GM18507 (cell line): ENCODE measurements around the gene PNMA8B.
"Not testable (repeated sequence)": the region's sequence is repeated elsewhere in the genome, so short reads cannot be mapped to it uniquely, and the experiment has no call there.

ENCODE experiments used
- DNase-seq: peaks from one replicate; pipeline ENCODE4 v3.0.0; 2011; ENCODE audit warnings: low read depth; ENCODE audit not compliant: insufficient read length; ENCODE audit errors: extremely low spot score
- FAIRE-seq: peaks from 2 replicates; lab custom pipeline; 2011; peaks lifted over from hg19 to GRCh38; lab: Jason Lieb, UNC

PNMA8B gene

GRCh38 chr19:46495786-46496099 lies at the start of gene PNMA8B:
Gene PNMA8B, minus strand, starts transcription at chr19:46495867. Its CDS starts 402 bp downstream, at chr19:46495465.
- DNase-seq (no peak), FAIRE-seq (no peak)

DNA sequence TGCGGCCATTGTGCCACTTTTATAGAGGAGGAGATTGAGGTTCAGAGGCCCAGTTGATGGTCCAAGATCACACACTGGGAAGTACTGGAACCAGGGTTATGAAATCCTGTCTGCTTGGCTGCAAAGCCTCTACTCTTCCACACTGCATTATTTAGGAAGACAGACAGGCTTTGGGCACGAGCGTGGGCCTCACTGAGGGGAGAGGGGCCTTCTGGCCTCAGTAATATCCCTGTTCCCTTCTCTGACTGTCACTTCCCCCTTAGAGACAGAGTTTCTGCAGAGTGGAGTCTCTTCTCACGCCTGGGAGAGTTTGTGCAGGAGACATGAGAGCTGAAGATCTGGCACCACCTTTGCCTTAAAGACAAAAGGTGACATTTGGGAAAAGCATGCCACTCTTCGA lies 49.0 kb upstream of the PNMA8B start:
- no peak for FAIRE-seq
- no peak for DNase-seq

GRCh38 chr19:46542428-46543230 lies 47.0 kb upstream of the PNMA8B start:
- DNase-seq (no peak), FAIRE-seq (peak; percentile 93)

DNA sequence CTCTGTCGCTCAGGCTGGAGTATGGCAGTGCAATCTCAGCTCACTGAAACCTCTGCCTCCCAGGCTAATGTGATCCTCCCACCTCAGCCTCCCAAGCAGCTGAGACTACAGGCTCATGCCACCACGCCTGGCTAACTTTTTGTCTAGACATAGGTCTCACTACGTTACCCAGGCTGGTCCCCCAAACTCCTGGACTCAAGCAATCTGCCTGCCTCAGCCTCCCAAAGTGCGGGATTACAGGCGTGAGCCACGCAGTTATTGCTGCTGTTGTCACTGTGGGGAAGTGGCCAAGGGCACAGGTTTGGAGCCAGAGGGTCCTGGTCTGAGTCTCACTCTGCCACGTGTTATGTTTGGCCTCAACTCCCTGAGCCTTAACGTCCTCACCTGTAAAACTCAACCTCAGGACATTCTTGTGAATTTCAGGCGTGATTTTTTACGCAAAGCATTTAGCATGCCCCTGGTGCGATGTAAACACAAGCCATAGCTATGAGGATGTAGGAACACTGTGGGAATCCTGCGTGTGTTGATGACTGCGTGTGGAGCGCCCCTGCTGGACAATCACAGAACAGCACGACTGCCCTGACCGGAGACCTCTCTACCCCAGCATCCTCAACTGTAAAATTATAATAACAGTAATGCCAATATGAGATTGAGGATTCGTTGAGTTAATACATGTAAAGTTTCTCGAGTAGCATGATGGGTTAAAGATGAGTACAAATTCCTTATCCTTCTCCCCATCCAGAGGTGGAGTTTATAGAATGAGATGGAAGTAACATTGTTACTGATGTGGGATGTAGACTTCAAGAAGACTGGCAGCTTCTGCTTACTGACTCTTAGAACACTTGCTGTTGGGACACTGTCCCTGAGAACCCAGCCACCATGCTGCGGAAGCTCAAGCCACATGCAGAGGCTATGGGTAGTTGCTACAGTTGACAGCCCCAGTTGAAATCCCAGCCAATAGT lies 41.8 kb upstream of the PNMA8B start:
- DNase-seq (no peak), FAIRE-seq (peak; percentile 76)

GRCh38 chr19:46536391-46536790 lies 40.7 kb upstream of the PNMA8B start:
- FAIRE-seq (no peak), DNase-seq (no peak)

DNA sequence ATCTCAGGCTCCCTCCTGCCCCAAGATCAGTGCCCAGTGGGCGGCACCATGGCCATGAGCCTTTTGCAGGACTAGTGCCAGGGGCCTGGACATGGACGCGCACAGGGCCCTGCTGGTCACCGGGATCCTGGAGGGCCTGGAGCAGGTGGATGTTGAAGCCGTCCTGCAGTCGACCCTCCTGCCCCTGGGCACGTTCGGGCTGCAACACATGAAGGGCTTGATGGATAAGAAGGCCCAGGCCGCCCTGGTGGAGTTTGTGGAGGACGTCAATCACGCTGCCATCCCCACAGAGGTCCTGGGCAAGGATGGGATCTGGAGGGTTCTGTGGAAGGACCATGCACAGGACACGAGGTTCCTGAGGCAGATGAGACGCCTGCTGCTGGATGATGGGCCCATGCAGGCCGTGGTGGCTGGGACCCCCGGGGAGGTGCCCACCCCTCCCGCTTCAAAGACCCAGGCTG lies 38.0 kb upstream of the PNMA8B start:
- DNase-seq (no peak), FAIRE-seq (no peak)

DNA sequence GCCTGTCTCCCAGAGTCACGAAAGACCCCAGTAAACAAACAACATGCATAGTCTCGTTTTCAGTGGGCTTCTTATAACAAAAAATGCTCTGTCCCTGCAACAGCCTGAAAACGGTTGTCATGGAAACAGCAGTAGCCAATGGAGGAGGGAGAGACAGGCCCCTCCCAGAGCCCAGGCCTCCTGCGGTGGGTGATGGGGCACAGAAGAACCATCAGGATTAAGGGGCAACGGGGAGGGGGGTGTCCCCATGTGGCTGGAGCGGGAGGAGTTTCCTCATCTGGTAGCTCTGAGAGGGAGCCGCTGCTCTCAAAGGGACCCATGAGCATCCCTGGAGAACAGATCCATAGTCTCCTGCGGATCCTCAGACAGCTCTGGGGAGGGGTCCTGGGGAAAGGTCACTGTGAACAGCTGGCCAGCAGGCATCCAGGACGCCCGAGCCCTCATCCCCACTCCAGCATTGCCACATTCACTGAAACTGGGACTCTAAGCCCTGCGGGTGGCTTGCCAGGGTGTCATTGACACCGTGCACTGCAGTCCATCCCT lies 37.5 kb upstream of the PNMA8B start:
- DNase-seq: no peak
- FAIRE-seq: no peak

GRCh38 chr19:46530636-46531035 lies 35.0 kb upstream of the PNMA8B start:
- FAIRE-seq (no peak), DNase-seq (no peak)

DNA sequence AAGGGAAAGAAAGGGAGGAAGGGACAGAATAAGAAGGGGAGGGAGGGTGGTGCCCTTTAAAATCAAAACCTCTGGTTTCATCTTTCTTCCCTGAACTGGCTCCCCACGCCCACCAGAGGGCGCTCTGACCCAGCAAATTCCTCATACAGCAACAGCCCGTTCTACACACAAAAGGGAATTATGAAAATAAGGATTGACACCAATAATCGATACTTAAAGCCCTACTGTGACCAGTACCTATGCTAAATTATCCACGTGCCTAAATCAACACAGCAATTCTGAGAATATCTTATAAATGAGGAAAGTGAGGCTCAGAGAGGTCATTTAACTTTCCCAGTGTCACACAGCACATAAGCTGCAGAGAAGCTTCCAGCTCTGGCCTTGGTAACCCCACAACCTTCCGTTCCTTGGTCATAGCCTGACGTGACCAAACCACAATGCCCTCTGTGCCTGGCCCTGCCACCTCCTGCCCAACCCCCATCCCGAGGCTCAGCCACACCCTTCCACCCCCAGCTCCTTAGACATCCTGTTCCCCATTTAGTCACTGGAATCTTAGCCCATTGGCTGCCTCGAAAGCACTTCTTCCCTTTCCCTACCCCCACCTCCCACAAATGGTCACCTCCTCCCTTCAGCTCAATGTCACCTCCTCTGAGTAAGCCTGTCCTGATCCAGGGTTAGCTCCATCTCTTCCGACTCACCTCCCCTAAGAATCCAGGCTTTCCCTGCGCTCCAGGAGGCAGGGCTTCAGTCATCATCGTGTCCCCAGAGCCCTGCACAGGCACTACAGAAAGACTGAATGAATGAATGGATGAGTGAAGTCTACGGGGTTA lies 34.2 kb upstream of the PNMA8B start:
- FAIRE-seq: peak; percentile 88
- DNase-seq: peak; percentile 50

DNA sequence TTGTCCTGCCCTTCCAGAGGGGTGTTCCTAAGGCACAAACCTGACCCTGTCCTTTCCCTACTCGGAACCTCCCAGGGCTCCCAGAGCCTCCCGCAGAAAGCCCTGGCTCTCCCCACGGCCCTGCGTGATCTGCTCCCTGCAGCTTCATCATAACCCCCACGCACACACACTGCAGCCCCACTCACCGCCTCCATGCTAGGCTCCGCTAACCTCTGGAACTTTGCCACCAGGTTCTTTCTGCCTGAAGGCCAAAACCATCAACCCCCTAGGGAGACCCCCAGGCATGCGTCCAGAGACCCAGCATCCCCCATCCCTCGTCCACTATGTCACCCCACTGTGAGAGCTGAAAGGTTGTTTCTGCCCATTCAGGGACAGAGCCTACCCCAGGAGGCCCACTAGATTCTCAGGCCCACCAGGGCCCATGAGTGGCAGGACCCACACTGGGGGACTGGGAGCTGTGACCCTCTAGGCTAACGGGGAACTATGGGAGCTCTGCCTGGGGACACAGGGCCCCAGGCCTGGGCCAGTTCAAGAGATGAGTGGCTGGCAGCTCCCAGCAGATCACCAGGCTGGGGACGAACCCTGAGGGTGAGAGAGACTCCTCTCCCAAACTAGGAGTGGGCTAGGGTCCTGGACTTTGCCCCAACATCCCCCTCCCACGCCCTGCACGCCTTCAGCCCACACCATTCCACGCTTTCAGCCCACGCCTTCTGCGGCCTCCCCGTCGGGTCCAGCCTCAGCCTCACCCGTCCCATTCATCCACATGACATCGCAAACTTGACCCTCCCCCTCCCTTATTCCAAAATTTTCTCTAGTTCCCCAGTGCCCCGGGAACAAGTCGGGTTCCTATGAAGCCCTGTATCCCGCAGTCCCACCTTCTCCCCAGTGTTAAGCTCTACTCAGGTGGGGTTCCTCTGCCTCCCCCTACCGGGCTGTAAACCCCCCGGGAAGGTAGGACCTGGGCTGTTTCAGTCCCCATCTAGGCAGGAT lies 33.2 kb upstream of the PNMA8B start:
- DNase-seq: no peak
- FAIRE-seq: no peak

DNA sequence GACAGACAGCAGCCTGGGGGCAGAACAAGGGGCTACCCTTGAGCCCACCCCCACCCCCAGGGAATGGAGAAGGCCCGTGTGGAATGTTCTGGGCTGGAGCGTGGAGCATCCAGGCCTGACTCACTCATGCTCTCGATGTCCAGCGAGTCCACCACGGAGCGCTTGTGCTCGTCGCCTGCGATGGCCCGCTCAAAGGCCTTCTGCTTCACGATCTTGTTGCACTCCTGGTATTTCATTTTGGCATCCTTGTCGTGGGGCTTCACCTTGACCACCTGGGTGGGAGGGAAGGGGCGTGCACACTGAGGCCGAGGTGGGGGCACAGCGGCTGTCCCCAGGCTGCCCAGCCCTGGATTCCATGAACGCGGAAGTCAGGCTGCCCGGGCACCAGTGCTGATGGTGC lies 31.1 kb upstream of the PNMA8B start:
- FAIRE-seq, DNase-seq: not testable (repeated sequence)

GRCh38 chr19:46524308-46524707 lies 28.6 kb upstream of the PNMA8B start:
- no peak for FAIRE-seq
- no peak for DNase-seq

- not testable (repeated sequence) for DNase-seq
- peak; percentile 72 for FAIRE-seq
Observed at GRCh38 chr19:46522988-46523387, 27.3 kb upstream of the PNMA8B start.

GRCh38 chr19:46521241-46521868 lies 25.7 kb upstream of the PNMA8B start:
- FAIRE-seq: no peak
- DNase-seq: no peak

- FAIRE-seq (no peak), DNase-seq (no peak)
Observed at GRCh38 chr19:46520616-46521015, 24.9 kb upstream of the PNMA8B start.

- DNase-seq: no peak
- FAIRE-seq: no peak
Observed at GRCh38 chr19:46517471-46517870, 21.8 kb upstream of the PNMA8B start.

DNA sequence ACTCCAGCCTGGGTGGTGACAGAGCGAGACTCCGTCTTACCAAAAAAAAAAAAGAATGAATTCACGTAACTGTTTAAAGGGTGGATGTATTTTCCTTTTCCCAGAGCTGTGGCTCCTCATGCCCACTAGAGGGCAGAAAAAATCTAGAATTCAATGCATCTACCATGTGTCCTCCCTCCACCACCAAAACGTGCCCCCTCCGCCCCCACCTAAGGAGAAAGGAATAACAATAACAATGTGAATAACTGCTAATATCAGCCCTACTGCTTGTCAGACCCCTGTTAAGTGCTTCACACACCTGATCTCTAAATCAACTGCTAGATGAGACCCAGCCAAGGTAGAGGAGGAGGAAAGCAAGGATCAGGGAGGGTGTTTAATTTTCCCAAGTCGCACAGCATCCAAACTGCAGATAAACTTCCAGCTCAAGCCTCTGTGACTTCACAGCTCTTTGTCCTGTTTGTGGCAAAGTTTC lies 20.2 kb upstream of the PNMA8B start:
- DNase-seq (no peak), FAIRE-seq (peak; percentile 62)

DNA sequence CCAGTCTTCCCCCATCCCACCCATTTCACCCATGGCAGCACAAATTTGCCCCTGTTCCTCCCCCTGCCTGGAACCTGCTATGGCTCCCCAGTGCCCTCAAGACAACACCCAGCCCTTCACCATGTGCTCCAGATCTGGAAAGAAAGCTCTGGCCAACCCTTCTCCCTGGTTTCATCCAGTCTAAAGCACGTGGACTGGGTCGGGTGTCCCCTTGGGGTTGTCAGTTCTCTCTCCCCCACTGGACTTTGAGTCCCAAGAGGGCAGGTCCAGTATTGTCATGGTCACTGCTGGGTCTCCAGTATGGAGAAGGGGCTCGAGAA lies 19.6 kb upstream of the PNMA8B start:
- no peak for DNase-seq
- FAIRE-seq: no peak
